HepG2 (cell line): ENCODE measurements around the gene MEF2B. TPM values are rescaled to one million over a fixed set of nuclear protein-coding genes. Genes with fewer than 3 reads are reported as not detected.

Experiments
- FOXJ3 ChIP-seq: sonication (generic); formaldehyde crosslinking; IDR thresholded peaks from 2 replicates; pipeline ENCODE4 v1.4.0; 2020; ENCODE audit warnings: missing genetic modification reagents, mild to moderate bottlenecking, borderline replicate concordance
- JUND ChIP-seq: sonication (generic); formaldehyde crosslinking; IDR thresholded peaks from 2 replicates; pipeline ENCODE4 v1.8.0; 2022; ENCODE audit warnings: mild to moderate bottlenecking, missing genetic modification reagents
- KDM5A ChIP-seq: fragments of 200-600 bp; sonication (generic); IDR thresholded peaks from 2 replicates; pipeline ENCODE4 v1.7.0; 2018; ENCODE audit warnings: antibody characterized with exemption, mild to moderate bottlenecking, low read length, borderline replicate concordance
- NFYB ChIP-seq: sonication (generic); formaldehyde crosslinking; IDR thresholded peaks from 2 replicates; pipeline ENCODE4 v1.4.0; 2020; ENCODE audit warnings: missing genetic modification reagents
- PRDM15 ChIP-seq: sonication (generic); formaldehyde crosslinking; IDR thresholded peaks from 2 replicates; pipeline ENCODE4 v1.4.0; 2020; ENCODE audit warnings: missing genetic modification reagents
- REST ChIP-seq, 2 experiments: IDR thresholded peaks; 2 replicates each; pipeline ENCODE4 v1.6.1; 2011 to 2012; ENCODE audit warnings: low read length in 2 of 2, borderline replicate concordance in 1 of 2, low read depth in 1 of 2, mild to moderate bottlenecking in 1 of 2, moderate library complexity in 1 of 2
- SMAD9 ChIP-seq: sonication (generic); formaldehyde crosslinking; IDR thresholded peaks from 2 replicates; pipeline ENCODE4 v1.5.1; 2020; ENCODE audit warnings: mild to moderate bottlenecking, missing genetic modification reagents
- SOX13 ChIP-seq, 3 experiments: fragments of 450-650 bp in 1 of 3; sonication (generic) in 1 of 3; formaldehyde crosslinking in 1 of 3; IDR thresholded peaks in 2 of 3; conservative IDR thresholded peaks in 1 of 3; 2 replicates each; pipeline versions ENCODE4 v1.5.0 to v1.6.1; 2016 to 2020; ENCODE audit warnings: antibody characterized with exemption in 1 of 3, mild to moderate bottlenecking in 1 of 3, missing compliant biosample characterization in 1 of 3, missing genetic modification reagents in 1 of 3, moderate library complexity in 1 of 3
- SOX6 ChIP-seq, 2 experiments: fragments of 450-650 bp in 1 of 2; sonication (generic) in 1 of 2; formaldehyde crosslinking in 1 of 2; IDR thresholded peaks; 2 replicates each; pipeline versions ENCODE4 v1.4.0 to v1.6.1; 2017 to 2020; ENCODE audit warnings: antibody characterized with exemption in 1 of 2, mild to moderate bottlenecking in 1 of 2, missing genetic modification reagents in 1 of 2
- TSC22D2 ChIP-seq: sonication (generic); formaldehyde crosslinking; IDR thresholded peaks from 2 replicates; pipeline ENCODE4 v1.5.1; 2020; ENCODE audit warnings: missing genetic modification reagents, mild to moderate bottlenecking, borderline replicate concordance
- ZBTB4 ChIP-seq: sonication (generic); formaldehyde crosslinking; IDR thresholded peaks from 2 replicates; pipeline ENCODE4 v1.4.0; 2020; ENCODE audit warnings: missing genetic modification reagents, mild to moderate bottlenecking, borderline replicate concordance
- ZNF282 ChIP-seq: fragments of 450-650 bp; IDR thresholded peaks from 2 replicates; pipeline ENCODE4 v1.6.1; 2018; ENCODE audit not compliant: partially characterized antibody
- ZNF703 ChIP-seq: sonication (generic); formaldehyde crosslinking; IDR thresholded peaks from 2 replicates; pipeline ENCODE4 v1.5.1; 2020; ENCODE audit warnings: missing genetic modification reagents, mild to moderate bottlenecking, moderate library complexity, borderline replicate concordance
- ZNF709 ChIP-seq: sonication (generic); formaldehyde crosslinking; IDR thresholded peaks from 2 replicates; pipeline ENCODE4 v1.5.0; 2020; ENCODE audit warnings: mild to moderate bottlenecking, missing genetic modification reagents
- ZNF816 ChIP-seq: sonication (generic); formaldehyde crosslinking; IDR thresholded peaks from 2 replicates; pipeline ENCODE4 v1.8.0; 2022; ENCODE audit warnings: missing genetic modification reagents, mild to moderate bottlenecking, borderline replicate concordance
- polyA plus RNA-seq, 8 experiments: library from polyadenylated mRNA; depleted of rRNA in 3 of 8; stranded (reverse) in 7 of 8; unstranded in 1 of 8; fragments of >200 nt; fragmentation: Illumina TruSeq in 4 of 8; extraction: Trizol in 4 of 8; gene quantifications; 2 replicates each; pipeline versions ENCODE4 v1.2.1 to v1.2.3, GENCODE V29; 2011 to 2016; ENCODE audit warnings: low read depth in 4 of 8, missing spikeins in 1 of 8, mixed read lengths in 1 of 8; ENCODE audit not compliant: insufficient read depth in 1 of 8
- total RNA-seq, 5 experiments: library from RNA; depleted of rRNA; stranded (reverse); fragments of >200 nt; fragmentation: Illumina TruSeq; extraction: Trizol; gene quantifications; 2 replicates each; pipeline ENCODE4 v1.2.3, GENCODE V29; 2016; ENCODE audit warnings: low read depth in 1 of 5

Gene MEF2B
- total and polyA plus RNA-seq, 2 of the 13 experiments (the other 11 are each of a cell fraction or from before 2014, with no cell fraction given), result 1.2 to 1.7 TPM

- no peak for TF ChIP-seq SOX13 (IDR thresholded peaks at IDR 0.05)
- TF ChIP-seq SOX13 (CRISPR knock-in tag; conservative IDR thresholded peaks at IDR 0.05 in 1 of 2, IDR thresholded peaks at IDR 0.05 in 1 of 2), result no peak
- TF ChIP-seq NFYB (CRISPR knock-in tag), result peak; percentile 100
- TF ChIP-seq FOXJ3 (CRISPR knock-in tag), result no peak
- TF ChIP-seq PRDM15 (CRISPR knock-in tag), result no peak
- no peak for TF ChIP-seq REST (IDR thresholded peaks at IDR 0.05; ENCODE audit: borderline replicate concordance in 1 of 2, low read depth in 1 of 2, low read length in 2 of 2)
- TF ChIP-seq ZNF703 (CRISPR knock-in tag), result no peak
- no peak for TF ChIP-seq SMAD9 (CRISPR knock-in tag)
- no peak for TF ChIP-seq SOX6 (IDR thresholded peaks at IDR 0.05)
- no peak for TF ChIP-seq SOX6 (CRISPR knock-in tag; IDR thresholded peaks at IDR 0.05)
- no peak for TF ChIP-seq ZBTB4 (CRISPR knock-in tag)
- TF ChIP-seq JUND (CRISPR knock-in tag), result no peak
- TF ChIP-seq TSC22D2 (CRISPR knock-in tag), result no peak; the same call in 1 of the 2 replicates
- peak; percentile 32; the same call in 1 of the 2 replicates for TF ChIP-seq KDM5A
- no peak for TF ChIP-seq ZNF709 (CRISPR knock-in tag)
- no peak for TF ChIP-seq ZNF282
- TF ChIP-seq ZNF816 (CRISPR knock-in tag), result no peak
Observed at GRCh38 chr19:19138109-19138981, 31.7 kb downstream of the MEF2B start, which contains the start of gene TMEM161A (continued).
